DLD1 (cell line): ENCODE results near the gene KCNJ12.
"Not testable (repeated sequence)": the region's sequence is repeated elsewhere in the genome, so short reads cannot be mapped to it uniquely, and the experiment has no call there.

Experiments
- in situ Hi-C: cut with HindIII; loops from 2 replicates; pipeline ENCODE4 v1.10.0; 2017; ENCODE audit warnings: low sequenced_read_pairs

Gene KCNJ12

DNA sequence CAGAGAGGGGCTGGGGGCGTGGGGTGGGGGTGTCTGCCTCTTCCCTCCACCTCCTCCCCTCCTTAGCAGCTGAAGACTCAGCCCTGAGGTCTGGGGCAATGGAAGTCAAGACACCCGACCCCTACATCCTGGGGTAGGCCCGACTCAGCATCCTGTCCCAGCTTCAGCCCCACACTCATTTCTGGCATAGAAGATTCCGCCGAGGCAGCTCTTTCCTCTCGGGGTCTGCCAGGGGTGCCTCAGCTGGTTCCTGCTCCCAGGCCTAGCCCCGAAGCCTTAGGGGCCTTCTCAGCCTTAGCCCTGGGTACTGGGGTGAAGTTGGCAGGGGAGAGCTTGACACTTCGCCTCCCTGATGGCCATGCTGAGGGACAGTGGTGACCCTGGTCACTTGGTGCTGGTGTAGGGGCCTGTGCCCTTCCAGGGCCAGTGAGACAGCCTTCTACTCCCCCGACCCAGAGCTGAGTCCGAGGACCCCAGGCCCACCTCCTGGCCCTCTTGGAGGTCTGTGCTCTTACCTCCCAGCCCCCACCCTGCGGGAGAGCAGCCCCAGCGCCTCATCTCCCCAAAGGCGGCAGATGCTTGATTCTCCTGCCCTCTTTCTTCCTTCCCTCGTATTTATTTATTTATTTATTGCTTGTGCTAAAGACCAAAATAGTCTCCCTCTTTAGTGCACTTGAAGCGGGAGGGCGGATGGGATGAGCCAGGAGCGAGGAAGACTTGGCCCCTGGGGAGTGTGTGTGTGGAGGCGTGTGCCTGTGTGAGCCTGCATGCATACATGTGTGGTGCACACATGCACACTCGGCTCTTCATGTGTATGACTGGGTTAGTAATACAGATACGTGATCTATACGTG, 42.5 kb downstream of the KCNJ12 start:
- in situ Hi-C loops, result no loop called here

DNA sequence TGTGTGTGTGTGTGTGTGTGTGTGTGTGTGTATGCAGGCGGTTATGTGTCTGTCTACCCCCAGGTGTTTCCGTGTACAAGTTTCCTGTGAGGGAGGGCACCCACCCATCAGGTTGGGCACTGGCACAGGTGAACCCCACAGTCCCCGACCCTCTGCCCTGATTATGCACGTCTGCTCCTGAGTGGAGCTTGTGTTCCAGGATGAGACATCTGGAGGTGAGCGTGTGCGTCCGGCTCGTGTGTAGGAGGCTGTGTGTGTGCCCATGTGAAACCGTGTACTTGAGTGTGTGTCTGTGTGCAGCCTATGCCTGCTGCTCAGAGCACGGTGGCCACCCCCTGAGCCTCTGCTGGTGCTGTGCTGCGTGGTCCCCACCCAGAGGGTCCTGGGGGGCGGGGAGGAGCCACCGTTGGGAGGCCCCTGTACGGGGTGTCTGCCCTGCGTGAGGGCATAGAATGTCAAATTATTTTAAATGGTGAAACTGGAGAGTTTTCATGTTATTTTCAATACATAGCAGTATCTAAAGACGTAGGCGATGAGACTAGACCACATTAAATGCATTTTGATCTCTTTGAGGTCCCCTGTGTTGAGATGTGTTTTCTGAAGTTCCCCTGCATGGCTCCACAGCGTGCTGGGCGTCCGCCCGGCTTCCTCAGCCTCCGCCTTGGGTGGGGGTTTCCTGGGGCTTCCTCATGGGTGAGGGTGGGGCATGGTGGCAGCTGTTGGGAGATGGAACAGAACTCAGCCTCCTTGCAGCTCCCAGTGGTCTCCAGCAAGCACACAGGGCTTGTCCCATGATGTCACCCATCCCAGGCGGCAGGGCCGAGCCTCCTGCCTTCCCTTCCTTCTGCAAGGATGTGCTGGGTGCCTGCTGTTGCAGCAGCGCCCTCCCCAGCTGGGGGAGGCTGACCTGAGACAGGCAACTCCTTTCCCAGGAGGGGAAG, 43.4 kb downstream of the KCNJ12 start:
- in situ Hi-C loops, result no loop called here

DNA sequence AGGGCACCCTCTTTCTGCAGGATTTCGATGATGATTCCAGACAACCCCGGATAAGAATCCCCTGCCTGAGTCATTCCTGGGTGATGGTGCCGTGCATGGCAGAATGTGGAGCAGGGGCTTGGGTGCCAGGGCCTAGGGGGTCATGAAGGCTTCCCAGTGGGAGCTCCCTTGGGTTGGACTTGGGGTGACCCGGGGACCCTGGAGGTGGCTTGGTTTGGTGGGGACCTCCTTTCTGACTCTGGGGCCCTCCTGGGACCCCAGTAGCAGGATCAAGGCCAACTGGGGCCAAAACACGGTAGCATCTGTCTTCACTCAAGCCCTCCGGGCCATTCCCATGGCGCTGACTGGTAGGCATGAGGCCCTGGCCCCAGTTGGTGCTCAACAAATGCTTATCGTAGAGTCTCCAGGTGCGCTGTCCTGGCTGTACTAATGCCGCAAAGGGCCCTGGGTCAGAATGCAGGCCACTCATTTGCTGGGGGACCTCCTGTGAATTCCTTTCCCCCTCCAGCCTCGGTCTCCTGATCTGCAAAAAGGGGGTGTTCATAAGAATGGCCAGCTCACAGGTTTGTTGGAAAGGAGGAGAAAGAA, 44.4 kb downstream of the KCNJ12 start:
- in situ Hi-C loops, result not testable (repeated sequence)

DNA sequence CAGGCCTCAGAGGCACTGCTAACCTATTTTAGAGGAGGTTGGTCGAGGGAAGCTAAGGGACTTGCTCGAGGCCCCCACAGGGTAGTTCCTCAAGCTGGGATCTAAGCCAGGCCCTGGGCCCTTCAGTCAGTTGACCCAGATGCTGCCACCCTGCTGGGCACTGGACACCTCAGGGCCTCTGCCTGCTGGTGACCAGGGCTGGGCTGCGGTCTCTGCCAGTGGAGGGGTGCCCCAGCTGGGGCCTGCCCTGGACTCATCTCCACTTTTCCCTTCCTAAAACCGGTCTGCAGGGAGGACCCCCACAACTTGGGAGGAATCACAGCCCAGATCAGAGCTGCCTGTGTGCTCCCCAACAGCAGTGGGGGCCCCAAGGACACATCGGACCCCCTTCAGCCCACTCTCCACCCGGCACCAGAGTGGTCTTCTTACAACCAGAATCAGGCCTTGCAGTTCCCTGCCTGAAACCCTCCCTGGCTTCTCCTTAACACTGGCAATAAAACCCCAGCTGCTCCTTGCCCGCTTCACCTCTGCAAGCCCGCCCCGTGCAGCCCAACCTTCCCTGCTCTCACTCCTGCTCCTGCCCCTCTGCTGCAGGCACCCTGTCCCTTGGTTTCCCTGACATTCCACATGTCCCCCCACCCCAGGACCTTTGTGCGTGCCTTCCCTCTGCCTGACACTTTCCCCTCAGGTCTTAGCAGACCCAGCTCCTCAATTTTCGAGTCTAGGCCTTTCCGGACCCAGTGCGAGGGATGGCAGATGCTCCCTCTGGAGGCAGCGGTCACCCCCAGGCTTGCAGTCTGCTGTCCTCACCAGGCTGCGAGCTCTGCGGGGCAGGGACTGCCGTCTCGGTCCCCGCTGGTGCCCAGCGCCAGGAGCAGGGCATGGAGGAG, 45.5 kb downstream of the KCNJ12 start:
- in situ Hi-C loops, result not testable (repeated sequence)

- in situ Hi-C loops, result not testable (repeated sequence)
These were observed 46.4 kb downstream of the KCNJ12 start for GRCh38 chr17:21422311-21423189.

DNA sequence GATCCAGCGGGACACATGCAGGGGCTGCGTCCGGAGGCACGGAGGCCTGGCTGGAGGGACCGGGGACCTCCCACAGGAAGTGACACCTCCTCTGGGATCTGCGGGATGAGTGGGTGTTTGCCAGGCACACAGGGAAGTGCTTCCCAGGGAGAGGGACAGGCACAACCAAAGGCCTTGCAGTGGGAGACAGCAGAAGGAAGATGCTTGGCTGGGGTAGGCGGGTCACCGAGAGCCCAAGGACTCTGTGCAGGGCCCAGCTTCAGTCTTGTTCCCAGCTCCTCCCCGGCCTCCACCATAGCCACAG, 47.0 kb downstream of the KCNJ12 start:
- in situ Hi-C loops, result not testable (repeated sequence)

- in situ Hi-C loops, result not testable (repeated sequence)
These were observed 48.5 kb downstream of the KCNJ12 start for GRCh38 chr17:21424697-21425096.

- in situ Hi-C loops, result no loop called here
These were observed 49.2 kb downstream of the KCNJ12 start for GRCh38 chr17:21425321-21425720.

- in situ Hi-C loops, result no loop called here
These were observed 49.6 kb downstream of the KCNJ12 start for GRCh38 chr17:21425736-21426135.

- in situ Hi-C loops, result not testable (repeated sequence)
These were observed 50.1 kb downstream of the KCNJ12 start for GRCh38 chr17:21426246-21426645.

- in situ Hi-C loops, result not testable (repeated sequence)
These were observed 50.7 kb downstream of the KCNJ12 start for GRCh38 chr17:21426876-21427275.

DNA sequence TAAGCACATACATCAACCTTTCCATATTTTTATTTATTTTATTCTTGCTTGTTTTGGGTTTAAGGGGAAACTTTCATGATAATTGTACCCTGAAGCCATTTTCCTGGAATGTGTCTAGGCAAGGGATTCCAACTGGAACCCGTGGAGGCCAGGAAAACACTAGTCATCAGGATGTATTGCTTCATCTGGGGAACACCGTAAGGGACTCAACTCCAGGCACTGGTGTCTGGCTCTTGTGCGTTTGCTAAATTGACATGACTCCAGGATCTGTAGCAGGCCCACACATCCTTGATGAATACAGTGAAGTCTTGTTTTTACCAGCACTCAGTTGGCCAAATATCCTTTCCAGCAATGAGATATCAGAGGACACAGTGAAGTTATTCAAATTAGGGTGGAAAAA, 51.6 kb downstream of the KCNJ12 start:
- in situ Hi-C loops, result not testable (repeated sequence)

GRCh38 chr17:21428752-21429424, 52.7 kb downstream of the KCNJ12 start:
- in situ Hi-C loops, result not testable (repeated sequence)

GRCh38 chr17:21429921-21430628, 53.9 kb downstream of the KCNJ12 start:
- in situ Hi-C loops, result not testable (repeated sequence)

DNA sequence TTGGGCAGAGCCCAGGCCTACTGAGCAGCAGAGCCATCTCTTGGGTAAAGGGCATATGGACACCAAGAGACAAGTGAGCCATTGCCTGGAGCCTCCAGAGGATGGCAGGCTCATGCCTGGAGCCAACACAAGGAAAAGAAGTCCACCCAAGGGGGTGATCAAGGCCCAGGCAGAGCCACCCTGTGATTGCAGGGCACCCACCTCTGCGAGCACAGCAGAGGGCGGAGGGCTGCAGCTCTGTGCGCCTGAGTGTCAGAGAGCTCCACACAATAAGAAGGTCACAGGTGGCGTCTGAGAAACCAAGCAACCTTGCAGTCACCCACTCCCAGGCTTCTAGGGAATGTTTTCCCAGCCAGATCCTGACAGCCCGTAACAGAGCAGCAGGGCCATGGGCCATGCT, 57.8 kb downstream of the KCNJ12 start:
- in situ Hi-C loops, result not testable (repeated sequence)

- in situ Hi-C loops, result not testable (repeated sequence)
These were observed 58.8 kb downstream of the KCNJ12 start for GRCh38 chr17:21434976-21435375.

DNA sequence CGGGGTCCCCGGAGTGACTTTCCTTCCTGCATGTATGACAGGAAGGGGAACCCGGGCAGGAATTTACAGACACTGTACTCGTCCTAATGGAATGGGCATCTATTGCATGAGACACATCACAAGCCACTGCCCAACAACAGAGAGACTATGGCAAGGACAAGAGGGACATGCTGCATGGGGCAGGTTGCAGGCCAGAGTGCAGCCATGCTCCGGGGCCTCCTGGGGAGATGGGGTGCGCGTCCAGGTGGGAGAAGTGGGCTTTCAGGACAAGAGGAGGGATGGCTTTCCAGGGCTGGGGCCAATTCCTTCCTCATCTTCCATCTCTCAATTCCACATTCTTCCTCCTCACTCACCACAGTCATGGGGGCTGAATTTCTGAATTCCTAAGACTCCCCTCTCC, 60.3 kb downstream of the KCNJ12 start:
- in situ Hi-C loops, result not testable (repeated sequence)
